Endodermal cell (in vitro differentiated cells): ENCODE results near the gene AGBL3. TPM values are rescaled to one million over a fixed set of nuclear protein-coding genes. Genes with fewer than 3 reads are reported as not detected.

Experiments used
- DNase-seq: peaks from one replicate; pipeline ENCODE4 v3.0.0-alpha.2; 2017
- H3K27ac ChIP-seq: 2 replicates; pipeline ENCODE4 v1.5.1; 2013; ENCODE audit warnings: mild to moderate bottlenecking, low read depth, low read length, moderate library complexity
- H3K27me3 ChIP-seq: 2 replicates; pipeline ENCODE4 v1.6.1; 2013; ENCODE audit warnings: mild to moderate bottlenecking, low read length, moderate library complexity; ENCODE audit not compliant: insufficient read depth, control insufficient read depth, poor library complexity, severe bottlenecking
- H3K36me3 ChIP-seq: 2 replicates; pipeline ENCODE4 v1.7.0; 2013; ENCODE audit warnings: mild to moderate bottlenecking, low read length, moderate library complexity; ENCODE audit not compliant: control insufficient read depth, insufficient read depth
- H3K4me1 ChIP-seq: one replicate; pipeline ENCODE4 v1.7.0; 2013; ENCODE audit warnings: low read length; ENCODE audit not compliant: control insufficient read depth, insufficient read depth
- H3K4me3 ChIP-seq: 2 replicates; pipeline ENCODE4 v1.5.1; 2013; ENCODE audit warnings: mild to moderate bottlenecking, low read length, moderate library complexity
- H3K9ac ChIP-seq: 2 replicates; pipeline ENCODE4 v1.6.1; 2013; ENCODE audit warnings: mild to moderate bottlenecking, low read length, moderate library complexity; ENCODE audit not compliant: poor library complexity, severe bottlenecking; ENCODE audit errors: extremely low read depth
- H3K9me3 ChIP-seq: 2 replicates; pipeline ENCODE4 v1.6.1; 2013; ENCODE audit warnings: mild to moderate bottlenecking, low read length, moderate library complexity; ENCODE audit not compliant: control insufficient read depth
- H3K27ac Mint-ChIP-seq: 2 replicates; pipeline ENCODE4 v1.8.0; 2020; ENCODE audit warnings: mixed read lengths
- H3K27me3 Mint-ChIP-seq: 2 replicates; pipeline ENCODE4 v1.8.0; 2021; ENCODE audit warnings: mild to moderate bottlenecking, mixed read lengths; ENCODE audit not compliant: insufficient read depth
- H3K36me3 Mint-ChIP-seq: 2 replicates; pipeline ENCODE4 v1.8.0; 2020; ENCODE audit warnings: low read depth, mixed read lengths
- H3K4me1 Mint-ChIP-seq: 2 replicates; pipeline ENCODE4 v1.8.0; 2020; ENCODE audit warnings: mixed read lengths
- H3K4me3 Mint-ChIP-seq: 2 replicates; pipeline ENCODE4 v1.8.0; 2020; ENCODE audit warnings: mild to moderate bottlenecking, moderate library complexity, mixed read lengths
- H3K9me3 Mint-ChIP-seq: 2 replicates; pipeline ENCODE4 v1.8.0; 2020; ENCODE audit warnings: mild to moderate bottlenecking, mixed read lengths
- WGBS, 2 experiments: methylation state at CpG; one replicate each; pipeline versions ENCODE4 v1.1.5 to v1.1.7; 2013; ENCODE audit warnings: missing lambda C conversion rate in 2 of 2, mixed read lengths in 1 of 2; ENCODE audit not compliant: insufficient coverage in 1 of 2, insufficient read length in 1 of 2; 5-methylcytosine and 5-hydroxymethylcytosine counted together
- total RNA-seq, 2 donors: library from RNA; stranded (reverse); fragmentation: NEBNext Ultra II Directional in 1 of 2; extraction: Animal tissue kit (Norgen Biotek cat#: 25700) in 1 of 2; gene quantifications; 2 replicates in 1 of 2; 3 replicates in 1 of 2; pipeline ENCODE4 v1.2.1, GENCODE V29; 2021
- TF ChIP-seq, protein P1 (sequence below): fragments of 200-600 bp; sonication (generic); conservative IDR thresholded peaks from 2 replicates; pipeline ENCODE4 v1.5.0; 2021; ENCODE audit warnings: antibody characterized with exemption, mild to moderate bottlenecking

Gene AGBL3
- total RNA-seq, 2 donors from 2014 or later = 2.6 to 5.0 TPM

DNA sequence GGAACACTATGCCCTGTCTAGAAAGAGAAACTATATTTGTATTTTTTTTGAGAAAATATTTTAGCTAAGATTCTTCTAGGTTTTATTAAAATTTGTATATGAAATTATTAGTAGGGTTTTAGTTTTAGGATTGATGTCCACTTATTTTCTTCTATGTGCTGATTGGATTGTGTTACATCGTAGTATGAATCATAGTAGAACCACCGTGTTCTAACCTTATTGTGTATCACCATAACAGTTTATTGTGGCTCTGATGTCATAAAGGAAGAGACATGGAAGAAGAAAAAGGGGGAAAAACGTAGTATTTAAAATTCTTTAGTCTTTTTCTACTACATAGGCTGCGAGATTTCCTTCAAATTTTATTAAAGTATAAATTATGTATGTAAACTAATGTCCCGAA, 1.9 kb downstream of the AGBL3 start:
- DNase-seq = no peak
- no peak overlapping the region for H3K27ac ChIP-seq
- no peaks in the 10 kb centered on the region for H3K9me3 Mint-ChIP-seq
- no peak overlapping the region for H3K9ac ChIP-seq
- no peak overlapping the region for H3K4me3 Mint-ChIP-seq
- WGBS, 2 experiments = 73 to 95% methylated on average over 2 to 3 of the region's 5 CpGs
- H3K9me3 ChIP-seq = no peaks in the 10 kb centered on the region
- H3K4me3 ChIP-seq = peak overlapping the region; percentile 96
- TF ChIP-seq, protein P1, sequence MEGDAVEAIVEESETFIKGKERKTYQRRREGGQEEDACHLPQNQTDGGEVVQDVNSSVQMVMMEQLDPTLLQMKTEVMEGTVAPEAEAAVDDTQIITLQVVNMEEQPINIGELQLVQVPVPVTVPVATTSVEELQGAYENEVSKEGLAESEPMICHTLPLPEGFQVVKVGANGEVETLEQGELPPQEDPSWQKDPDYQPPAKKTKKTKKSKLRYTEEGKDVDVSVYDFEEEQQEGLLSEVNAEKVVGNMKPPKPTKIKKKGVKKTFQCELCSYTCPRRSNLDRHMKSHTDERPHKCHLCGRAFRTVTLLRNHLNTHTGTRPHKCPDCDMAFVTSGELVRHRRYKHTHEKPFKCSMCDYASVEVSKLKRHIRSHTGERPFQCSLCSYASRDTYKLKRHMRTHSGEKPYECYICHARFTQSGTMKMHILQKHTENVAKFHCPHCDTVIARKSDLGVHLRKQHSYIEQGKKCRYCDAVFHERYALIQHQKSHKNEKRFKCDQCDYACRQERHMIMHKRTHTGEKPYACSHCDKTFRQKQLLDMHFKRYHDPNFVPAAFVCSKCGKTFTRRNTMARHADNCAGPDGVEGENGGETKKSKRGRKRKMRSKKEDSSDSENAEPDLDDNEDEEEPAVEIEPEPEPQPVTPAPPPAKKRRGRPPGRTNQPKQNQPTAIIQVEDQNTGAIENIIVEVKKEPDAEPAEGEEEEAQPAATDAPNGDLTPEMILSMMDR = no peak
- peaks cover 5% of the 10 kb centered on the region for H3K27me3 Mint-ChIP-seq
- H3K4me1 ChIP-seq = no peaks in the 10 kb centered on the region
- no peaks in the 10 kb centered on the region for H3K27me3 ChIP-seq
- peaks cover 34% of the 10 kb centered on the region for H3K4me1 Mint-ChIP-seq
- no peak overlapping the region for H3K27ac Mint-ChIP-seq
- H3K36me3 Mint-ChIP-seq = peaks cover 13% of the 10 kb centered on the region
- peaks cover 17% of the 10 kb centered on the region for H3K36me3 ChIP-seq

DNA sequence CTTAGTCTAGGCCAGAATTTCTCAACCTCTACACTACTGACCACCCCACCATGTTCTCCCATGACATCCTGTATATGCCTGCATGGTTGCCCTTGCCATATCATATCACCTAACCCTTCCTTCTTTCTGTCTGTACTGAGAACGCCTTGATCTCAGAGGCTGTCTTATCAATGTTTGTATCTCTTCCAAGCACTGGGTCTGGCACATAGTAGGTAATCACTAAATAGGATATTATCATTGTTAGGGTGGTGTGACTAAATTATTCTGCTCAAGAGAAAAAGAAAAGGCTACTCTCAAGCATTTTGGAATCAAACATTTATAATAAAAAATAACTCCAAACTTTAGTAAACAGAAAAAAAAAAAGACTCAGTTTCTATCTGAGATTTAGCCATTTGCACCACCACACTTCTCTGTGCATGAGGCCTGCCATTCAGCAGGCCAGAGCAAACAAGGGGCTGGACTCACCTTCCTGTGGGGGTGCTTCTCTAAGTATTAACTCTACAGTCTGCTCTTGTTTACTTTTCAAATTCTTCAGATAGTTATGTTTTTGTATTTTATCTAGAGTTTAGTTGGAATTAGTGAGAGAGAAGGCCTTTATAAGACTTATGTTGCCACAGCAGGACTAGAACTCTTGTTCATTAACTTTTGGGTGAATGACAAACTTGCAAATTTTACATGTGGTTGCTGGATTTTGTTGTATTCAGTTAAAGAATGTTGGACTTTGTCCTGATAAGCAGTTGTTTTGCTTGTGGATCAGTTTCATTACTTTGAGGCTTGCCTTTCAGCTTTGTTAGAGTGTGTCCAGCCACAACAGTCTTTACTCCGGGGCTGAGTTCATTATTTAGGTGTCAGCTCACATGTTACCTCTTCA, 5.4 kb downstream of the AGBL3 start:
- Mint-ChIP-seq H3K9me3 (no peaks in the 10 kb centered on the region), H3K4me3 (peak overlapping the region; percentile 7), H3K27ac (peak overlapping the region; percentile 94), H3K36me3 (peaks cover 37% of the 10 kb centered on the region), H3K27me3 (no peaks in the 10 kb centered on the region), H3K4me1 (peaks cover 36% of the 10 kb centered on the region)
- Histone ChIP-seq H3K36me3 (peaks cover 48% of the 10 kb centered on the region), H3K4me1 (no peaks in the 10 kb centered on the region), H3K9ac (peak overlapping the region; percentile 41), H3K27me3 (no peaks in the 10 kb centered on the region), H3K9me3 (no peaks in the 10 kb centered on the region), H3K27ac (peak overlapping the region; percentile 54), H3K4me3 (peak overlapping the region; percentile 31)
- 80 to 81% methylated on average over 1 to 2 of the region's 2 CpGs for WGBS, 2 experiments
- TF ChIP-seq, protein P1 = no peak
- no peak for DNase-seq

DNA sequence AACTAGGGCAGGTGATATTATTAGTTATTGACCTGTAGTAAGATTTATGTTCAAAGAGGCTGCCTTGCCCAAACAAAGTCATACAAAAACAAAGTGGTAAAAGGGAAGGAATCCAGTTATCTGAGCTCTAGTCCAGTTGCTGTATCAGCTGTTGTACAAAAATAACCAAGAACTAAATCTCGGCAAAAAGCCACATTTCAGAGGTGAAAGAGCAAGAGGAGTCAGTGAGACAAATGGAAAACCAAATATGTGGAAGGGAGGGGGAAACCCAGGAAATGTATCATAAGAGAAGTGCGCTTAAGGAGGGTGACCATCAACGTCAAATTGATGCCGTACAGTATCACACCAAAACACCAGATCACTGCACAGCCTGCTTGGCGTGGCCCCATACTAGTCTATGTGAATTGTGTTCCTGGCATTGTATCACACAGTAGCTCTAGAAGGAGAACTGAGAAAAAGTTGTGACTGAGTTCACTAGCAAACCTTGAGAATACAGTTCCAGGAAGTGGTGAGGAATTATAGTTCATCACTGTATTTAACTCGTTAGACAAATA, 6.4 kb downstream of the AGBL3 start:
- Mint-ChIP-seq H3K27me3 (no peaks in the 10 kb centered on the region), H3K9me3 (no peaks in the 10 kb centered on the region), H3K36me3 (peaks cover 37% of the 10 kb centered on the region), H3K27ac (peak overlapping the region; percentile 94), H3K4me1 (peaks cover 36% of the 10 kb centered on the region), H3K4me3 (no peak overlapping the region)
- DNase-seq = no peak
- Histone ChIP-seq H3K4me1 (no peaks in the 10 kb centered on the region), H3K4me3 (peak overlapping the region; percentile 31), H3K27ac (no peak overlapping the region), H3K9me3 (no peaks in the 10 kb centered on the region), H3K9ac (no peak overlapping the region), H3K27me3 (no peaks in the 10 kb centered on the region), H3K36me3 (peaks cover 49% of the 10 kb centered on the region)
- TF ChIP-seq, protein P1 = no peak
- 91 to 97% methylated on average over 6 of the region's 6 CpGs for WGBS, 2 experiments
